Neural cell (in vitro differentiated cells): ENCODE results near the gene CLDN17. TPM values are rescaled to one million over a fixed set of nuclear protein-coding genes. Genes with fewer than 3 reads are reported as not detected.

ENCODE experiments used
- H2AFZ ChIP-seq: fragments of 200-600, 300-800 bp; sonication (generic), shearing (Covaris generic); 2 replicates; pipeline ENCODE4 v1.6.0; 2014; ENCODE audit warnings: low read depth, mild to moderate bottlenecking, antibody characterized with exemption, low read length, moderate library complexity
- H3F3A ChIP-seq: fragments of 200-600 bp; shearing (Covaris generic); 2 replicates; pipeline ENCODE4 v1.6.1; 2016; ENCODE audit warnings: mild to moderate bottlenecking, moderate library complexity, mixed read lengths, antibody characterized with exemption, low read length; ENCODE audit not compliant: insufficient read depth, poor library complexity, severe bottlenecking
- H3K27ac ChIP-seq: fragments of 200-600, 300-800 bp; sonication (generic), shearing (Covaris generic); 2 replicates; pipeline ENCODE4 v1.5.1; 2014; ENCODE audit warnings: mild to moderate bottlenecking, low read length, moderate library complexity
- H3K27me3 ChIP-seq: fragments of 300-800, 200-600 bp; sonication (generic), shearing (Covaris generic); 2 replicates; pipeline ENCODE4 v1.6.0; 2014; ENCODE audit warnings: mild to moderate bottlenecking, low read depth, low read length, moderate library complexity; ENCODE audit not compliant: insufficient read depth
- H3K36me3 ChIP-seq: fragments of 300-800, 200-600 bp; sonication (generic), shearing (Covaris generic); 2 replicates; pipeline ENCODE4 v1.5.1; 2014; ENCODE audit warnings: mild to moderate bottlenecking, antibody characterized with exemption, low read length, moderate library complexity; ENCODE audit not compliant: insufficient read depth
- H3K4me2 ChIP-seq: fragments of 300-800, 200-600 bp; sonication (generic), shearing (Covaris generic); 2 replicates; pipeline ENCODE4 v1.6.0; 2014; ENCODE audit warnings: mild to moderate bottlenecking, low read length
- H3K4me3 ChIP-seq: fragments of 300-800, 200-600 bp; sonication (generic), shearing (Covaris generic); 2 replicates; pipeline ENCODE4 v1.5.1; 2014; ENCODE audit warnings: mild to moderate bottlenecking, low read length, moderate library complexity
- H3K79me2 ChIP-seq: fragments of 200-600 bp; shearing (Covaris generic); replicated peaks from 2 replicates; pipeline ENCODE4 v1.6.0; 2014; ENCODE audit warnings: mild to moderate bottlenecking, low read length, moderate library complexity; ENCODE audit not compliant: insufficient read depth
- H3K9ac ChIP-seq: fragments of 300-800, 200-600 bp; sonication (generic), shearing (Covaris generic); 2 replicates; pipeline ENCODE4 v1.6.1; 2016; ENCODE audit warnings: mild to moderate bottlenecking, low read length, mixed read lengths
- H3K9me2 ChIP-seq: fragments of 200-600 bp; shearing (Covaris generic); 2 replicates; pipeline ENCODE4 v1.6.1; 2016; ENCODE audit warnings: mild to moderate bottlenecking, low read length, mixed read lengths; ENCODE audit not compliant: insufficient read depth
- H3K9me3 ChIP-seq: fragments of 200-600, 300-800 bp; sonication (generic), shearing (Covaris generic); 2 replicates; pipeline ENCODE4 v1.6.1; 2016; ENCODE audit warnings: mild to moderate bottlenecking, mixed run types, low read length, moderate library complexity, mixed read lengths
- H4K20me1 ChIP-seq: fragments of 200-600 bp; shearing (Covaris generic); 2 replicates; pipeline ENCODE4 v1.6.1; 2016; ENCODE audit warnings: mild to moderate bottlenecking, mixed run types; ENCODE audit not compliant: insufficient read depth
- EP300 ChIP-seq: fragments of 450-650 bp; conservative IDR thresholded peaks from 2 replicates; pipeline ENCODE4 v1.6.1; 2014; ENCODE audit warnings: antibody characterized with exemption, mild to moderate bottlenecking, moderate library complexity; ENCODE audit not compliant: poor library complexity, severe bottlenecking
- EZH2 ChIP-seq: fragments of 200-600, 300-800 bp; shearing (Covaris generic), sonication (generic); IDR thresholded peaks from 2 replicates; pipeline ENCODE4 v1.6.1; 2014; ENCODE audit warnings: antibody characterized with exemption, low read length, borderline replicate concordance, mild to moderate bottlenecking; ENCODE audit not compliant: insufficient read depth, poor library complexity, severe bottlenecking
- MXI1 ChIP-seq: fragments of 450-650 bp; conservative IDR thresholded peaks from 2 replicates; pipeline ENCODE4 v1.6.1; 2014; ENCODE audit warnings: antibody characterized with exemption, mild to moderate bottlenecking; ENCODE audit not compliant: poor library complexity, severe bottlenecking
- POLR2AphosphoS5 ChIP-seq: IDR thresholded peaks from 2 replicates; pipeline ENCODE4 v1.6.1; 2012
- RAD21 ChIP-seq: fragments of 450-650 bp; conservative IDR thresholded peaks from 2 replicates; pipeline ENCODE4 v1.6.1; 2014; ENCODE audit warnings: antibody characterized with exemption, mild to moderate bottlenecking, moderate library complexity
- REST ChIP-seq: IDR thresholded peaks from 2 replicates; pipeline ENCODE4 v1.6.1; 2012; ENCODE audit warnings: borderline replicate concordance
- SMC3 ChIP-seq: fragments of 450-650 bp; conservative IDR thresholded peaks from 2 replicates; pipeline ENCODE4 v1.6.1; 2014; ENCODE audit warnings: antibody characterized with exemption, mild to moderate bottlenecking, moderate library complexity; ENCODE audit not compliant: poor library complexity
- TAF1 ChIP-seq: IDR thresholded peaks from 2 replicates; pipeline ENCODE4 v1.6.1; 2012; ENCODE audit warnings: low read depth
- polyA plus RNA-seq: library from polyadenylated mRNA; depleted of rRNA; stranded (reverse); fragments of >200 nt; gene quantifications from 2 replicates; pipeline ENCODE4 v1.2.3, GENCODE V29; 2014

Gene CLDN17
- polyA plus RNA-seq, 1 donor from 2014 or later = not detected

DNA sequence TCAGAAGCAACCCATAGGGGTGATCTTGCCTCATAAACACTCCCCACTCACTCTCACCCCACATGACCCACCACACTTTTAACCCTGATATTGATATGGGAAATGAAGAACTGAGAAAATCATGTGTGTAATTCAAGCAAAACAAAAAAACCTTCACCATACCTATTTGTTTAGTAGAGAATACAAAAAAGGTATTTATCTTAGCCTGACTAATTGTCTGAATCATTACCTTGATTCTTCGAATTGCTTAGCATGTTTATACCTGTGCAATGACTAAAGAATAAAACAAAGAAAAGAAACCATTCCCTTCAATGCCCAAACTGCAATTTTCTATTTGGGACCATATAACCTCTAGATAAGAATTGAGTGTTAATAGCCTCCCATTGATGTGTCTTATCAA is 1.8 kb downstream of the CLDN17 start:
- TF ChIP-seq POLR2AphosphoS5 (no peak), RAD21 (no peak), MXI1 (no peak), TAF1 (no peak), EP300 (no peak), REST (no peak), EZH2 (no peak), SMC3 (no peak)
- no peaks in the 10 kb centered on the region for H3K36me3 ChIP-seq

DNA sequence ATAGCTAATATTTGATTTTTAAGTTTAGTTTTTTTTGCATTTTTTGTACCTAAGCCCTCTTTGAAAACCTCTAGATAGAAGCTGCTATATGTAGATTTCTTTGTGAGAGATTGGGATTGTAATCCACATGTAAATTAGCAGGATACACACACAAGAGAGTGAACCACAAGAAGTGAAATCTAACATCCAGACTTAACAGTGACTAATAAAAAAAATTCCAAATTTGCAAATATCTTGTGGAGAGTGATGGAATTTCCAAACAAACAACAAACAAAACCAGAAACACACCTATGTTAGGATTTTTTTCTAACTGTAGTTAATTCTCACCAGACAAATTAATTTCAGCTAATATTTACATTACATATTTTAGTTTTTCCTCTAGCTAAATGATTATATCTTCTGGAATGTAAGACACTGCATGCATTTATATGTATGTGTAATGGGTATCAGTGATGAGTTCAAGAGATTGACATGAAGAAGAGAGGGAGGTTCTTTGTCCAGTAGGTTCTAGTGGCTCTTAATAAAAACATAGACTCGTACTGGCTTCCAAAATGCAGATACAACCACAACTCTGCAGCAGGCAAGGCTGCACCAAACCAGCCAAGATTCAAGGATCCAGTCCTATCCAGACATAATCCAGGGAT is 12.8 kb downstream of the CLDN17 start:
- Histone ChIP-seq H3K36me3 (no peaks in the 10 kb centered on the region), H3K27me3 (no peaks in the 10 kb centered on the region), H3K4me2 (no peak overlapping the region), H3K9me2 (no peaks in the 10 kb centered on the region), H3K4me3 (no peak overlapping the region), H3K9ac (no peak overlapping the region), H4K20me1 (no peaks in the 10 kb centered on the region), H3K9me3 (no peaks in the 10 kb centered on the region), H2AFZ (no peak overlapping the region), H3F3A (no peaks in the 10 kb centered on the region), H3K79me2 (no peaks in the 10 kb centered on the region), H3K27ac (no peak overlapping the region)
- no peak for TF ChIP-seq REST
- TF ChIP-seq RAD21 = no peak
- TF ChIP-seq POLR2AphosphoS5 = no peak
- no peak for TF ChIP-seq EP300

More for the DNA sequence above, 1.8 kb downstream of the CLDN17 start:
- H3K9me2 ChIP-seq = no peaks in the 10 kb centered on the region
- no peaks in the 10 kb centered on the region for H4K20me1 ChIP-seq
- no peaks in the 10 kb centered on the region for H3K9me3 ChIP-seq
- no peak overlapping the region for H3K4me2 ChIP-seq
- H2AFZ ChIP-seq = no peak overlapping the region
- no peak overlapping the region for H3K27ac ChIP-seq
- H3K4me3 ChIP-seq = no peak overlapping the region
- no peaks in the 10 kb centered on the region for H3K27me3 ChIP-seq
- no peak overlapping the region for H3K9ac ChIP-seq
- no peaks in the 10 kb centered on the region for H3F3A ChIP-seq
- H3K79me2 ChIP-seq = no peaks in the 10 kb centered on the region
